Dedifferentiated amniotic fluid mesenchymal stem cell (primary cell): ENCODE measurements around the gene NXN.
"Not testable (repeated sequence)": the region's sequence is repeated elsewhere in the genome, so short reads cannot be mapped to it uniquely, and the experiment has no call there.

Source experiments
- DNase-seq: peaks from one replicate; pipeline ENCODE4 v3.0.0-alpha.2; 2016; ENCODE audit errors: extremely low spot score

Gene NXN

DNA sequence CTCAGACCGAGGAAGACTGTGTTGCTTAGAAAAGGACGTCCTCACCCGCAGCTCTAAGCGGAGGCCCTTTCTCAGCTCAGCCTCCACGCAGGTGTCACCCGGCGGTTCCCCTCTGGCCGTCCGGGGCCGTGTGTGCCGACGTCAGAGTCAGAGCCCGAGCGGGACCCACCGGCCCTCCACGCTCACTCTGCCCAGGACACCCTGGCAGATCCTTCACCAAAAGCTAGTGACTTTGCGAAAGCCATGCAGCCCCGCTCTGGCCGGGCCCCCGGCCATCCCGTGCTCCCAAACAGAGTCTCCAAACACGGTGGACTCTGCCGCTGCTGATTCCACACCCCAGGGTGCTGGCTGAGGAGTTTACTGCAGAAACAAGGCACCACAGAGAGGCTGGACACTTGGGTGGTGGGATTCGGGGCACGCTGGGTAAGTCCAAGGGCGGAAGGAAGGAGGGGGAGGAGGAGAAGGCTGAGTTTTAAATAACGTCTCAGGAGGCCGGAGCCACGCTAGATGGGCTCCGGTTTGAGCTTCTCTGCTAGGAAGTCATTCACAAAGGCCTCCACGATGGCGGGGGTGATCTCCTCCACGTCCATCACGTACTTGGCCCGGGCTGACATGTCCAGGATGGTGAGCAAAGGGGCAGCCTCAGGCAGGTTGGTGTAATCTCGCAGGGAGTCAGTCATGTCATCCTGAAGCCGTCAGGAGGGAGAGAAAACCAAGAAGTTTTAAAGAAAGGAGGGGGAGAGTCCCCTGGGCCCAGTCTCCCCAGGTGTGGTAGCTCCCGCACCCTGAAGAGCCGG is 178.9 kb downstream of the NXN start:
- no peak for DNase-seq

DNA sequence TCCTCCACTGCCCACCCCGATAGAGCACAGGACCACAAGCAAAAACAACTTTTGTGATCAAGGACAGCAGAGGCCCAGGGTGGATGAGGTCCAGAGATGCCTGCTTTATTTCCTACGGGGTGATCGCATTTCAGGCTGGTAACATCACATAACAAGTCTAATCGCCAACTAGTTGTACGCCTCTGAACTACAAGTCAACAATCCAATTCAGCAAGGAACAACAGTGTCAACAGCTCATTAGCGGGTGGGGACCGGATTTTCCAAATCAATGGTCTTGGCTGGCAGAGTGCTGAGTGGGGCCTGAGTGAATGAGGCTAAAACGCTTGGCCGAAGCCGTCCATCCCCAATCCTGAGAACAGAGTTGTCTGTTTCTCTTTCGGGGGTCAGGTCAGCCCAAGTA is 180.3 kb downstream of the NXN start:
- no peak for DNase-seq

DNA sequence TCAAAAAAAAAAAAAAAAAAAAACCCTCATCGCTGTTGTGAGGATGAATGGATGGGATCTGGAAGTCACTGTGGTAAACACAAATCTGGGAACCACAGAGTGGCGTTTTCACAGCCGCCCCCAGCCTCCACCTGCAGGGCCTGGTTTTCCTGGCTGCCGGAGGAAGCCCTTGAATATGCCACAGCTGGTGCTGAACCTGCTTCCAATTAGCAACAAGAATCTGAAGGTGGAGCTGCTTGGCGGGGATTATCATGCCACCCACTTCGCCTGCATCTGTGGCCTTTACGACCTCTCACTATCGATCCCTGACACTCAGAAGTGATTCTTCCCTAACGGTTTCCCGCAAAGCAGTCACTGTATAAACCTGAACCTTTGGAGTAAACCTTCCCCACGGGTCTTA is 181.3 kb downstream of the NXN start:
- no peak for DNase-seq

DNA sequence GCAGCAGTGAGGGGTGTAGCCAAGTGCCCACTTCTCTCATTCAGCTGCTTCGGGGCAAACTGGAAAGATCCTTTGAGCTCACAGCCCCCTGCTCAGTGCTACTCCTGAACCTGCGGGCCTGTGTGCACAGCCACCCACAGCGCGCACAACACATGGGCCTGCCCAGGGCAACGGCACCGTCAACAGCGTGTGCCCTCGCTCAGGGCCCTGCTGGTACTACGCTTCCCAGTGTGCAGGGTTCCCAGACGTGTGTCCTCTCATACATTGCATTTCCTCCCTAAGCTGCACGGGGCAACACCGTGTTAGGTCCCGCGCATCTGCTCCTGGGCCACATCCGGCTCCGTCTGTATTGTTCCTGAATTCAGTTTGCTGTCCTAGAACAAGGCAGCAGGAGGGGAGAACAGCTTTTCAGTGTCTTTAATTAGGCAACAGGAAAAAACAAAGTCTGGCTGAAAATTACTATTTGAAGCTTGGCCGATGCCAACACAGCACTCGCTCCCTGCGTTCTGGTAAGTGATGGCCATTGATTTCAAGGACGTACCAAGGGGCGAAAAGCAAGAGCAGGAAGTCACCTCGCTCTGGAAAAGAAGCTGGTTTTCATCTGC is 182.2 kb downstream of the NXN start:
- DNase-seq, result no peak

DNA sequence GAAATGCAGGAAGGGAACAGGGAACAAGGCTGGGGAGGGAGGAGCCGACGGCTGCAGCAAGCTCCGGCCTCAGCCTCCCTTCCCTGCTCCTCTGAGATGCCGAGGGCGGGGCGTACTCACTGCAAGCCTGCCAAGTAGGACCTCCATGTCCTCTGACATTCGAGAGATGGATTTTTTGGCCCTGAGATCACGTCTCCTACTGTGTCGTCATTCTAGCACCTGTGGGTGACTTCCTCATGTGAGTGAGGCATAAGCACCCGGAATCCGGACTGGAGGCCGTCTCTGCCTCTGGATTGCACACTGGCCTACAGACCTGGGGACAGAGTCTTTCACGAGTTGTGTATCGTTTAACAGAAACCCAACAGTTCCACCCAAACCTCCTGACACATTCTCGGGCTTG is 183.0 kb downstream of the NXN start:
- DNase-seq, result no peak

DNA sequence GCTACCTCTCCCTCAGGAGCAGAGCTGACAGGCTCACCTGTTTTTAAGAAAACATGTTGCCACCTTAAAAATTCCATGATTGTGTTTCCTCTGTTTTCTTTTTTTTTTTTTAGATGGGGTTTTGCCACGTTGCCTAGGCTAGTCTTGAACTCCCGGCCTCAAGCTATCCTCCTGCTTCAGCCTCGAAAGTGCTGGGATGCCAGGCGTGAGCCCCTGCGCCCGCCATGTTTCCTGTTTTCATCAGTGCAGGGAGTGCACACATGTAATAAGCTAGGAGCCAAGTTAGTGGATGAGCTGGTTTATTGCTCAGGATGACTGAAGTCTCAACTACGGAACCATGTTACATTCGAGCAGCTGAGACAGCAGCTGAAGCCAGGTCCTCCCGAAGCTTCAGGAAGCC is 183.9 kb downstream of the NXN start:
- no peak for DNase-seq

DNA sequence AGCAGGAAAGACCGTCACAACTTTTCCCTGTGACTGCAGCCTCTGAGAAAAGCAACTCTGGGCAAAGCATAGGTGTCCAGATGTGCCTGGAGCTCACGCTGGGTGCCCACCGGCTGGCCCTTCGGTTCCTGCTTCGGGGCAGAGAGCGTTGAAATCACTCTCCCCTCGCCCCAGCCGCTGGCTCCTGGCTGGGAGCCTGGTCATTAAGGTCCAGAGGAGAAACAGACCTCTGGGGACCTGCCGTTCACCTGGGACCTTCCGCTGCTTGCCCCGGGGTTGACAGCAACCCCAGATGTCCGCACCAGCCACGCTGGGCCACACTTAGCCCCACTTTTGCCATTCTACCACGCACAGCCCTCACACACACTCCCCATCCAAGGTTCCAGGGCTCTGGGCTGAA is 184.3 kb downstream of the NXN start:
- no peak for DNase-seq

DNA sequence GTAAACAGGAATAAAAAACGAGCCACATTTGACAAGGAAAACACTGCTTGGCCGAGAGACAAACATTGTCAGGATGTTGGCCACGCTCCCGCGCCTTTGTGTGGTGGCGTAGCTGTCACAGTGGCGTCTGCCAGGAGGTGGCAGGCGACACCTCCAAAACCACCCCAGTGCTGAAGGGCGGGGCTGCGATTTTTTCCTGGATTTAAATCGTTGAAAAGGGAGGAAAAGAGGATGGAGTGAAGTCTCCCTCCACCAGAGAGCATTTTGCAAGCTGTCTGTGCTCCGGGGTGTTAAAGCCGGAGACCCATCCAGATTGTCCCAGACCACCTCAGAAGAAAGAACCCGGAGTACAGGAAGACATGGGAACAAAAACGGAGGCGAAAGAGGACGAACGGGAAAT is 184.7 kb downstream of the NXN start:
- DNase-seq, result peak; percentile 54

DNA sequence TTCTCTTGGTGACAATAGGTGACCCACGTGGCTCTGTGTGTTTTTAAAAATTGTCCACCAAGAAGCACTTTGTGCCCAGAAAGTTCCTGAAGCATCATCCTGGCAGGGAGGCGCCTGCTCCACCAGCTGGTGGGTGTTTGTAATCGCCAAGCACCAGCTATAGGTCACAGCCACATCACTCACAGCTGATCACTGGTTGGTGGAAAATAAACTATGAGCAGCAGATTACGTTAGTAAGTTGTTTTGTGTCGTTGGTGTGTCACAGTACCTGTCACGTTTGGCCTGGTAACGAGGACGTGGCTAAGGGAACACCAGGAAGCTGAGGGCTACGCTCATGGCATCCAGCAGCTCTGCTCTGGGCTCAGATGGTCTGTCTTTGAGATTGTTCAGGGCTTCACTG is 187.3 kb downstream of the NXN start:
- no peak for DNase-seq

DNA sequence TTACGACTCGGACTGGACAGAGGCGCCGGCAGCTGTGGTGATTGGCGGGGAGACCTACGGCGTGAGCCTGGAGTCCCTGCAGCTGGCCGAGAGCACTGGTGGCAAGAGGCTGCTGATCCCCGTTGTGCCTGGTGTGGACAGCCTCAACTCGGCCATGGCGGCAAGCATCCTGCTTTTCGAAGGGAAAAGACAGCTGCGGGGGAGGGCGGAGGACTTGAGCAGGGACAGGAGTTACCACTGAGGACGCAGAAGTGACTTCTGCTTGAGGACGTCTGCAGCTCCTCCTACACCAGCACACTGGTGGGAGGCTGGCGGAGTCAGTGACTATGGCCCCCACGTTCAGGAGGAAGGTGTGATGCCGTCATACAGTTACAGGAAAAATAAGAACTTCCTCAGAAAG is 187.7 kb downstream of the NXN start:
- DNase-seq, result no peak

DNA sequence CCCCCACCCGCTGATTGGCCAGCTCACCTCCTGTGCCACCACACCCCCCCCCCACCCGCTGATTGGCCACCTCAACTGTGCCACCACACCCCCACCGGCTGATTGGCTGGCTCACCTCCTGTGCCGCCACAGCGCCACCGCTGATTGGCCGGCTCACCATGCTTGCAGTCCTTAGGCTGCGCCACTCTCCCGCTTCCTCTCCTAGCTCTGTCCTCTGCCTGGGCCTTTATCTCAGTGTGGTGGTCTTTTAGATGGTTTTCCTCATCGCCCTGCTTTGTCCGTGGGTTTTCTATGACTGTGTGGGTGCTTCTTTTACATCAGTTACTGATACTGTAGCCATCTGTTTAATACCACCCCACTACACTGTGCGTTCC is 188.7 kb downstream of the NXN start:
- DNase-seq, result not testable (repeated sequence)

DNA sequence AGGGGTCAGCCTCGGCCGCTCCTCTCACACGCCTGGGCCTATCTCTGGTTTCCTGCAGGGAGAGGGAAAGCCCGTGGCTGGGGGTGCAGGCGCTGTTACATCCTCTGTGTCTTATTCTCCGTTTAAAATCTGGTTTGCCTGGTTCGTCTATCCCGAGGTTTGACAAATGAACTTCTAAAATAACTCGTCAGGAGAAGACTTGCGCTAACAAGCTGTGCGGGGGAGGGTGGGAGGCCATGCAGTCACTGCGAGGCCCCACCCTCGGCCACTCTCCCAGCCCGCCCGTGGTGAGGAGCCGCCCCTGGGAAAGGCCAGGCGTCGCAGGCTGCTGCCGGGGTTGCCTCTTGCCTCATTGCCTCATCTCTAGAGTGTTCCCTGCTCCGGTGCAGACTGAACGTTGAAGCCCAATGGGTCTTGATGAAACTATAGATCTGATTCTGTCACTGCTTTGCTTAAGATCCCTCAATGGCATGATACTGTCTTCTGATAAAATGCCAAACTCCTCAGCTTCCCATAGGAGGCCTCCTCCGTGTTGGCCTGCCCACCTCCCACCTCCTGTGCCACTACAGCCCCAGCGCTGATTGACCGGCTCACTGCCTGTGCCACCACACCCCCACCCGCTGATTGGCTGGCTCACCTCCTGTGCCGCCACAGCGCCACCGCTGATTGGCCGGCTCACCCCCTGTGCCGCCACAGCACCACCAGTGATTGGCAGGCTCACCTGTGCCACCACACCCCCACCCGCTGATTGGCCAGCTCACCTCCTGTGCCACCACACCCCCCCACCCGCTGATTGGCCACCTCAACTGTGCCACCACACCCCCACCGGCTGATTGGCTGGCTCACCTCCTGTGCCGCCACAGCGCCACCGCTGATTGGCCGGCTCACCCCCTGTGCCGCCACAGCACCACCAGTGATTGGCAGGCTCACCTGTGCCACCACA is 189.4 kb downstream of the NXN start:
- DNase-seq, result not testable (repeated sequence)

DNA sequence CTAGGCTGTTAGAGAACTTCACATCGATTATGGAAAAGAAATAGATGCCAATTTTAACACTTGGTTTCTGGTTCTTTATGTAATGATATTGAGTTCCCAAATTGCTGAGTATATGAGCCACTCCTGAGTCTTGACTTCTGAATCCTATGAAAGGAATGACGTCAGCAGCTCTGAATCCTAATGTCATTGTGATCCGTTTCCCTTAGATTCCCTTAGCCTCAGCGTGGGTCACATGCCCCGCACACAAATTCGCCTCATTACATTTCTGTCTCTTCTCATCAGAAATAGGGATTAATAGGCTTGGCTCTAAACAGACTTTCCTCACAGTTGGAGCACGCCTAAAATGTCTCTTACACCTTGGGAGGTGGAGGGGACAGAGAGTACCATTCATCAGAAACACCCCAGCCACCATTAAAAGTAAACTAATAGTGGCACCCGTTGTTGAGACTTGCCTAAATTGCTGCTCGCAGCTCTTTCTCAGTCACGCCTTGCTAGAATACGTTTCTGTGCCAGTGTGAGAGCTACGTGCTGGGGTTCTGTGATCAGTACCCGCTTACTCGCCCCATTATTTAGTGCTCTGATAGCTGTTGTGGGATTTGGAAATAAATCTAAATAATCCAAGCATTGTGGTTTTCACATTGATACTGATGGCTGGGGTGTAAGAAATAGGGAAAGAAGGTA is 190.3 kb downstream of the NXN start:
- no peak for DNase-seq

DNA sequence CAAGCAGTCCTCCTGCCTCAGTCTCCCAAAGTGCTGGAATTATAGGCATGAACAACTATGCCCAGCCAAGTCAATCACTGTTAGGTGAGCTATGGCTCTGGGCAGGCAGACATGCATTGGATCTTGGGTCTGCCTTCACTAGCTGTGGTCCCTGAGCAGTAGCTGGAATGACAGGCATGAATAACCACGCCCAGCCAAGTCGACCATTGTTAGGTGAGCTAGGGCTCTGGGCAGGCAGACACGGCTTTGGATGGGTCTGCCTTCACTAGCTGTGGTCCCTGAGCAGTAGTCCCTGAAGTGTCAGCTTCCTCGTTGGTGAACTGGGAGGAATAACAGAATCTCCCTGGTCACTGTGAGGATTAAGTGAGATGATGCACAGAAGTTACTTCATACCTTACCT is 191.0 kb downstream of the NXN start:
- DNase-seq, result no peak

DNA sequence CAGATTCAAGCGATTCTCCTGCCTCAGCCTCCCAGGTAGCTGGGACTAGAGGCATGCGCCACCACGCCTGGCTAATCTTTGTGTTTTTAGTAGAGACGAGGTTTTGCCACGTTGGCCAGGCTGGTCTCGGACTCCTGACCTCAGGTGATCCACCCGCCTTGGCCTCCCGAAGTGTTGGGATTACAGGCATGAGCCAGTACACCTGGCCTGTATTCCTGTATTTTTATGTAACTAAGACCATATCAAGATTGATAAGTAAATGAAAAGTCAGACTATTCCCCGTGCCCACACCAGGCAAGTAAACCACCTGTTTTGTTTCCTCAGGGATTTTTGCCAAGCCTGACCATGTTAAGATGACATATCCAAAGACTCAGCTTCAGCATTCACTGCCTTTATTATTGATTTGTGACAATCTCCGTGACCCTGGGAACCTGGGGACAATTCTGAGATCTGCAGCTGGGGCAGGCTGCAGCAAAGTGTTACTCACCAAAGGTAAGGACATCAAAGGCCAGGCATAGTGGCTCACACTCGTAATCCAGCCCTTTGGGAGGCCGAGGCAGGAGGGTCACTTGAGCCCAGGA is 191.8 kb downstream of the NXN start:
- DNase-seq, result no peak

DNA sequence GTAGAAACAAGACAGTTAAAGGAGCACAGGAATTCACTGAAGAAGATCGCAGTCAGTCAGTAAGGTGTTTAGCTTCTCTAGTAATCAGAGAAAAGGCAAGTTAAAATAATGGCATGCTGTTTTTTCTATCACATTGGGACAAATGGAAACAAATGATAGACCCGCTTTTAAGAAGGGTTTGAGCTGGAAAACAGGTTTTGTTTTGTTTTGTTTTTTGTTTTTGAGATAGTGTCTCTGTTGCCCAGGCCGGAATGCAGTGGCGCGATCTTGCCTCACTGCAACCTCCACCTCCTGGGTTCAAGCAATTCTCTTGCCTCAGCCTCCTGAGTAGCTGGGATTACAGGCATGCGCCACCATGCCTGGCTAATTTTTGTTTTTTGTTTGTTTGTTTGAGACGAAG is 193.7 kb downstream of the NXN start:
- DNase-seq, result not testable (repeated sequence)

DNA sequence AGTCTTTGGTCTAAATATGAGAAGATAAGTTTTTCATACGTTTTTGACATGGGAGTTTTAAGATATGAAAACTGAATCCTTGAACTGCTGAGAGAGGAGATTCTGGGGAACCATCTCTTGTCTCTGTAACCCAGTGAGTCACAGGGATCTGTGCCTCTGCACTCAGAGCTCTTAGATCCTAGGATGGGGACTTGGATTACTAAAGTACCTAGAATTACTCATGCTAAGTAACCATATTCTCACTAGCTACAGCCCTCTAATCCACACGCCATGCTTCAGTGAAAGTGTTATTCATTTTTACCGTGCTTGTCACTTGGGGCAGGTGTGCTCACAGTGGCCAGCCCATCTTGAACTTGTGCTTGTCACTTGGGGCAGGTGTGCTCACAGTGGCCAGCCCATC is 195.4 kb downstream of the NXN start:
- no peak for DNase-seq

DNA sequence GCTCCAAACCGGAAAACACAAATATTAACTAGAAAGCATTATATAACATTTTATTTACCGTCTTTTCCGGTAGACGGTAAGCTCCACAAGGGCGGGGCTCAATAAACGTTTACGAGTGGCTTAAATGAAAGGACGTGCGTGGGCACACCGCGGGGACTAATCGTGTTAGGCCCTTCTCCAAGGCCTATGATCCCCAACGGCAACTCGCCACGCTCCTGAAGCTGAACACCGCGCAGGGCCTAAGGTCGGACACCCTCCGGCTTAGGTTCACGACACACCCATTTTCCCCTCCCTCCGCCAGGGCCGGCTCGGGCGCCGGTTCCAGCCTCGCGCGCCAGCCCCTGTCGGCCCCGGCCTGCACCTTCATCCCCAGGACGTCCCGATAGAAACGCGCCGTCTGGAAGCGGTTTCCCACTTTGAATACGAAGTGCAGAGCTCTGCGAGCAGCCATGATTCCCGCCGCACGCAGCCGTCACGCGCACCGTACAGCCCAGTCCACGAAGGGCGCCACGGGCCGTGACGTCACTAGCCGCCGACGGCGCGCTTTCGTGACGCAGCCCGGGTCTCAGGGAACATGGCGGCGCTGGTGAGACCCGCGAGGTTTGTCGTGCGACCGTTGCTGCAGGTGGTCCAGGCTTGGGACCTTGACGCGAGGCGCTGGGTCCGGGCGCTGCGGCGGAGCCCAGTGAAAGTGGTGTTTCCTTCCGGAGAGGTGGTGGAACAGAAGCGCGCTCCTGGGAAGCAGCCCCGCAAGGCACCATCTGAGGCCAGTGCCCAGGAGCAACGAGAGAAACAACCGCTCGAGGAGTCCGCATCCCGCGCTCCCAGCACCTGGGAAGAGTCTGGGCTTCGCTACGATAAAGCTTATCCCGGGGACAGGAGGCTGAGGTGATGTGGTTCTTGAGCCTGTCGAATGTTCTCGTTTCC is 197.5 kb downstream of the NXN start, which contains the start of the genes GLOD4 and MRM3:
Gene GLOD4 (minus strand): TSS at position 476 of the 927 bp plus-strand sequence. CDS start 25 bp downstream, at position 451.
Gene MRM3 (plus strand): TSS at position 549 of the 927 bp plus-strand sequence. CDS start 26 bp downstream, at position 575.
- peak; percentile 80 for DNase-seq

DNA sequence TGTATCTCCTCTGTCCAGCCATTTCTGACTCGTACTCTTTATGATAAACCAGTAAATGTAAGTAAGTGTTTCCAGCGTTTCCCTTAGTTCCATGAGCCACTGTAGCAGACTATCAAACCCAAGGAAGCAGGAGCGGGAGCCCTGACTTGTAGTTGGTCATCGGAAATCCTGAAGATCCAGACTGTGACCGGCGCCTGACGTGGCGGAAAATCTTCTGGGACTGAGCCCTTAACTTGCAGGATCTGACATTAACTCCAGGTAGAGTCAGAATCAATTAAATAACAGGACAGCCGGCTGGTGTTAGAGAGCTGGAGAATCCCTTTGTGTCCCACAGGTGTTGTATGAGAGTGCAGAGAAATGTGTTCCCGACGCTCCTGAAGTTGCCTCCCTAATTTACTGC is 201.5 kb downstream of the NXN start:
- DNase-seq, result no peak

DNA sequence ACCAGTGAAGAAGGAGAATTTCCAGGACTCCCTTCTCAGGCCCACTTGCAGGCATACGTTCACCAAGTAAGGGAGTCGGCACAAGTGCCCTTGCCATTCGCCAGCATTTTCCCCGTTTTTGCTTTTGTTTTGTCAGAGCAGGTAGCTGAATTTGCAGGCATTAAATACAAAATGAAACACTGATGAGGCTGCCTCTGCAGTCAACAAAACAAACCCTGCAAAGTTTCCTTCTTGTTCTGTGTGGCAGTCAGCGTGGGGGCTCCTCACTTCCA is 205.3 kb downstream of the NXN start:
- no peak for DNase-seq
